GM08714 (cell line): ENCODE results near the gene MTIF3.
A peak's percentile ranks its signal among the peaks of the same experiment; 100 is the strongest.

Experiments
- H3K4me3 ChIP-seq: fragments of 200-500 bp; sonication (Bioruptor generic); 2 replicates; pipeline ENCODE4 v1.5.1; 2014; ENCODE audit warnings: mild to moderate bottlenecking, low read length, inconsistent platforms
- ZNF274 ChIP-seq: IDR thresholded peaks from 2 replicates; pipeline ENCODE4 v1.6.1; 2012; ENCODE audit warnings: mild to moderate bottlenecking, low read depth, low read length

The MTIF3 gene, protein sequence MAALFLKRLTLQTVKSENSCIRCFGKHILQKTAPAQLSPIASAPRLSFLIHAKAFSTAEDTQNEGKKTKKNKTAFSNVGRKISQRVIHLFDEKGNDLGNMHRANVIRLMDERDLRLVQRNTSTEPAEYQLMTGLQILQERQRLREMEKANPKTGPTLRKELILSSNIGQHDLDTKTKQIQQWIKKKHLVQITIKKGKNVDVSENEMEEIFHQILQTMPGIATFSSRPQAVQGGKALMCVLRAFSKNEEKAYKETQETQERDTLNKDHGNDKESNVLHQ

DNA sequence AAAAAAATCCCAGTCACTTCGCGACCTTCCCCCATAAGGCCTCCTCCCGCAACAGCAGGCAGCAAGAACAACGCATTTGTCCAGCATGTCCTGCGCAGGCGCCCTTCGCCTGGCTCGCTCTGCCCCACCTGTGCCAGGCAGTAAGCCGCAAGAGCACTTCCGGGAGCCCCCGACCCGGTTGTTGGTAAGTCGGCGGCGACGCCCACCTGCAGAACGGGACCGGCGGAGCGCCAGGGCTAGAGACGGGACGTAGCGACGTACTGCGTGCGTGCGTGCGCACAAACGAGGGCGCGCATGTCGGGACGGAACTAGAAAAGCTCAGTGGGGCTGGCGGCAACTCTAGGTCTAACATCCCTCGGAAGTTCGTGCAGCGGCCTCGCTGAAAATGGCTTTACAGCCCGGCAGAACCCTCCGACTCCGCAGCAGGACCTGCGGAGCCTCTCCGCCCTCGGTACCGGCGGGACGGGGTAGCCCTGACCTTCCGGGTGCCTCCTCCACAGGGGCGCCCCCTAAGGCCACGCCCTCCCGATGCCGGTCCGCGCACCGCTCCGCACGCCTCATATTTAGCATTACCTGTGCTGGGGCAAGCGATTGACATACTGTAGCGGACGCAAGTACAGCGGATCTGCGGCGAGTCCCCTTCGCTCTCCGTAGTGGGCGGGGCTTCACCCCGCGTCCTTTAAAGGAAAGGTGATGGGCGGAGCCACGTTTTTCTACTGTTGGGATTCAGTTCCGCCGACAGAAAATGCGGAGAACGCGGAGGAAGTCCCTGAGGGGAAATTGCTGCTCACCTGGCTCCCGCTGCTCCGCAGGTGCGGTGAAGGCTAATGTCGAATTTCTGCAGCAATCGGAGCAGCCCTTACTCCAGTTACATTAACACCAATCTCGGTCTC is at the start of gene MTIF3:
MTIF3 (minus strand) TSS at position 629 of the 893 bp plus-strand sequence. CDS start 10,116 bp downstream, outside the sequence.
- H3K4me3 ChIP-seq: peak within 1 kb of the TSS; percentile 75
- no peak for TF ChIP-seq ZNF274

DNA sequence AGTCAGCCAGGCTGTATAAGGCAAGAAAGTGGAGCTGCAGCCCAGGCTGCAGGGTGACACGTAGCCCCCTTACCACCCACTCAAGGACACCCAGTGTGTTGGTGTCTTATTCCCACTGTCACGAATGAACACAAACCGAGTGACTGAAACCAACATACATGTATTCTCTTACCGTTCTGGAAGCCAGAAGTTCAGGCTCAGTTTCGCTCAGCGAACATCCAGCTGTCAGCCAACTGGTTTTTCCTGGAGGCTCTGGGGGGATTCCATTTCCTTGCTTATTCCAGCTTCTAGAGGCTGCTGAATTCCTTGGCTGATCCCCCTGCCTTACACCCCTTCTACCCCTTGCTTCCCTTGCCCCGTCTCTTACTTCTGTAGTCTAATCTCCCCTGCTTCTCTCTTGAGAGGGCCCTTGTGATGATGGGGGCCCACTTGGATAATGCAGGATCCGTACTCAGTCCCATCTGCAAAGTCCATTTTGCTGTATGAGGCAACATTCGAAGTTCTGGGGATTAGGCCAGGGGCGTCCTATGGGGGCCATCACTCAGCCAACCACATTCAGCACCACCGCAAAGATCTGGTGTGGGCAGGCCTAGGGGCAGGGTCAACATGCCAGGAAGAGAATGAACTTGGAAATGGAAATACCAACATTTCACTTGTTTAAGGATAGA is 47.3 kb upstream of the MTIF3 start:
- H3K4me3 ChIP-seq: no peak overlapping the region
- no peak for TF ChIP-seq ZNF274

DNA sequence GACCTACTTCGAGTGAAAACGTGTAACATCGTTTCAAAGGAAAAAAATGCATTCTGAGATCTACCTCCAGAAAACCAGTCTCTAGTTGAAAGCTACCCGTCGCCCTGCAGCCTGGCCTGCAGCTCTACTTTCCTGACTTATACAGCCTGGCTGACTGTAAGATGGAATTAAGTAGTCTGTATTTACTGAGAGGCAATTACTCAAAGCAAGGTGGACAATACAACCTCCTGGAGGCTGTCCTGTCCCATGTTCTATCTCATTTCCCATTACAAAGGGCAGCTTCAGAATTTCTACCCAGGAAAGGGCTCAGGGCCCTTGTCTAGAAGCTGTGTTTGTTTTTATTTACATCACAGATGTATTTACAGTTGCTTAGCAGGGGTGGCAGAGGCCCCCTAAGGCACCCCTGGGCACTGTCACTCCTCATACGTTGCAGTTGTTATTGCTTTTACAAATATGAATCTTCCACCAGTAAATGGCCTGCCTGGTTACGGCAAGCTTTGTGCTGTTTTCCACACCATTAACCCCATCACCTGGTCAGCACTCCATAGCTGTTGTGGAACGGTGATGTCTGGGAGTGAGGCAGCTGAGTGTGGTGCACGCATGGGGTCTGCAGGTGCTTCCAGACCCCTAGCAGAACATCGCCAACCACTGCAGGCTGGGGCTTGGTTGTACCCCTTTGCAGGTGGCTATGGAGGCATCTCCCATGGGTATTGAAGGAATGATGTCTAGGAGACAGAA is 46.3 kb upstream of the MTIF3 start:
- TF ChIP-seq ZNF274: no peak
- no peak overlapping the region for H3K4me3 ChIP-seq

DNA sequence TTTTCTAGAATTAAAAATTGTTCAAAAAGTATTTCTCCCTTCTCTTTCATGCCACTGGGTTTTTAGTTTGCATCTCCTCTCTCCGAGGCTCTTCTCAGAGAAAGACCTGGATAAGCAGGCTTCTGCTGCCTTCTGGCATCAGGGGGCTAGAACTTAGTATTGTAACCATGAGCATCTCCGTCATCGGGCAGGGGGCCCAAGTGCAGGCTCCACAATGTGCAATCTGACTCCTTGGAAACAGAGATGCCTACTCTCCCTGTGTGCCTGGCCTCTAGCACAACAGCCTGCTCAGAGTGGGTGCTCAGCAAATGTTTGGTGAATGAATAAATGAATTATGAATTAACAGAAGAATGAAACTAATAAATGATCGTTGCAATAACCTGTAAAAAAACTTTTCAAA is 45.6 kb upstream of the MTIF3 start:
- TF ChIP-seq ZNF274: no peak
- no peak overlapping the region for H3K4me3 ChIP-seq

DNA sequence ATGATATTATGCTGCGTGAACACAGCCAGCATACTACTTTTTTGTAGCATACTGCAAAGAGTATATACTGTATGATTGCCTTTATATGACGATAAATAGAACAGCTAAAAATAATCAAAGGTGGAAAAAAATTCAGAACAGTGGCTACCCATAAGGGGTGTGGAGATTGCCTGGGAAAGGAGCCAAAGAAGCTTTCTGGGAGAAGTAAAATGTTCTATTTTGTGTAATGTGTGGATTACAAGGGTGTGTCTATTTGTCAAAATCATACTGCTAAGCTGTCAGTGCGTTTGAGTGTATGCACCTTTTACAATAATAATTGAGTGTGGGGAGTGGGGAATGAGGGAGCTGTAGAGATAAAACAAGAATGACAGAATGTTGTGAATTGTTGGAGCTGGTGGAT is 45.2 kb upstream of the MTIF3 start:
- H3K4me3 ChIP-seq: no peak overlapping the region
- no peak for TF ChIP-seq ZNF274

DNA sequence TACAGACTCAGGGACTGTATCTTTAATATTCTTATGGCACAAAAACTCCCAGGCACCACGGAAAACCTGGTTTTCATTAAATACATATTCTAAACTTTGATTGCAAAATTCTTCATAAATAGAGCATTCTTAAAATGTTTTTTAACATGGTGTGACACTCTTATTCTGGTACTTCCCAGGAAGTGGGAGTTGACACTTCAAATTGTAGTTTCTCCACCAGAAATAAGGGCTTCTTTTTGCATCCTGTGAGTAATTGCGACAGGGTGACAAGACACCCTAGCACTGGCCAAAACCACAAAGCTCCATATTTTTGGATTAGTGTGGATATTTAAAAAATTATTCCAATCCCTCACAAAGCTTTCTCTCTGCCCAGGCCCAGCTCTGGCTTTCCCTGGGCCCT is 43.6 kb upstream of the MTIF3 start:
- H3K4me3 ChIP-seq: no peak overlapping the region
- TF ChIP-seq ZNF274: no peak

DNA sequence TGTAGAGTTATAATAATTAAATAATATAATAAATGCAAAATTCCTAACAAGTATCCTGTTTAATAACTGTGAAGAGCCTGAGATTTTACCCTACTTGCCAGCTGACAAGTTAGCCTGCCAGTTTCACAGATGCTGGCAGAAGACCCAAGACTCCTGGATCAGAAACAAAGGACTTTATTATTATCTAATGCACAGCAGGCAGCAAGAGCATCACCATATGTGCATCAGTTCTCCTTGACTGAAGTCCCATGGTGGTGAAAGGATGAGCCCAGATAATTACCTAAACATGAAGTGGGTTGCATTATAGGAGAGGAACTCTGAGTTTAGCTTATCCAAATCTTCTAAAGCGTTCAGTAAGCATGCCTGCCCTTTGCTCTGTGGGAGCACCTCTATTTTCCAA is 39.1 kb upstream of the MTIF3 start:
- H3K4me3 ChIP-seq: no peak overlapping the region
- no peak for TF ChIP-seq ZNF274

DNA sequence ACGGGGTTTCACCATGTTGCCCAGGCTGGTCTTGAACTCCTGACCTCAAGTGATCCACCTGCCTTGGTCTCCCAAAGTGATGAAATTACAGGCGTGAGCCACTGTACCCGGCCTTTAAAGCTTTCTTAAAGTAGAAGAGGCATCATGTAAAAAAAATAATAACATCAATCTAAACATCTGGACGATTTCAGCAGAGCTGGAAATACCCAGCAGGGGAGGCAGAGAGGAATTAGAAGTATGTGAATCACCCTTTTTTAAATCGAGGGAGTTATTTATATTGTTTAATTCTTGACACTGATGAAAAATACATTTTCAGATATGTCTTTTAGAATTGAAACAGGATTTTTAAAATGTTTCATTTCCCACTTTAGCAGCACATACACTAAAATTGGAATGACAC is 37.4 kb upstream of the MTIF3 start:
- H3K4me3 ChIP-seq: no peak overlapping the region
- no peak for TF ChIP-seq ZNF274

DNA sequence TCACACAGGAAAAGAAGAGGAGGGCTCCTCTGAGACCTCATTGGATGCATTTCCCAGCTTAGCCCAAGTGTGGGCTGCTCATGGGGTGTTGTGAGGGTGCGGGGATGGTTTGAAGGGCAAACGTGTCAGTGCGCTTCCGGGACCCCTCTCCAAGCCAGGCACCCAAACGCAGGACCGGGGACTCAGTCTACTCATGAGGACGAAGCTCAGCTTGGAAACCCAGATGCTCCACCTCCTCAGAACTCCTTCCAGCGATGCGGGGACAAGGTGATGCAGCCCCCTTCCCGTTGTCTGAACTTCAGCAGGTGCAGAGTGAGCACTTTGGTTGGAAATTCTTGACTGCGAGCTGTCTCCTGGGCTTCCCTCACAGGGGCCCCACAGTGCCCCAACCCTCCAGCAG is 33.1 kb upstream of the MTIF3 start:
- TF ChIP-seq ZNF274: no peak
- no peak overlapping the region; the same call in 1 of the 2 replicates for H3K4me3 ChIP-seq

DNA sequence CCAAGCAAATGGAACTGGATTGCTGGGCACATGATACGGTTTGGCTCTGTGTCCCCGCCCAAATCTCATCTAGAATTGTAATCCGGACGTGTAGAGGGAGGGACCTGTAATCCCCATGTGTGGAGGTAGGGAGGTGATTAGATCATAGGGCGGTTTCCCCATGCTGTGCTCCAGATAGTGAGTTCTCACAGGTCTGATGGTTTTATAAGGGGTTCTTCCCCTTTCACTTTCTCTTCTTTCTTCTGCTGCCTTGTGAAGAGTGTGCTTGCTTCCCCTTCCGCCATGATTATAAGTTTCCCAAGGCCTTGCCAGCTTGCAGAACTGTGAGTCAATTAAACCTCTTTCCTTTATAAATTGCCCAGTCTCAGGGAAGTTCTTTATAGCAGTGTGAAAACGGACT is 32.6 kb upstream of the MTIF3 start:
- H3K4me3 ChIP-seq: peak overlapping the region; percentile 31; the same call in 1 of the 2 replicates
- TF ChIP-seq ZNF274: no peak

DNA sequence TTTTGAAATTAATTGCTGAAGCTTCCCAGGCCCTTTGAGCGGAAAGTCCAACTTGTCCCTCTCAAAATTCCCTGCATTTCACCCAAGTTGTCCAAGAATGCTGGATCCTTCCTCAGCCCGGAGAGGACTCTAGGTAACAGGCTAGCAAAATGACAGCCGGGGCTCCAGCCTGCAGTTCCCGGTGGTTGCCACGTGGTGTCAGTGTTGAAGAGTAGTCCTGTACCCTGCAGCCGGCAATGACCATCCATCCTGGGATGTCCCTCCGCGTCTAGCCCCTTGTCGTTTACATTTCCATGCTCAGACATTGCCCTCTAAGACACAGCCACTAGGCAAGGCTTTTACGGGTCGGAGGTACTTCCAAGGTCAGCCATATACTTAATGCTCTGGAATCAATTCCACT is 31.4 kb upstream of the MTIF3 start:
- H3K4me3 ChIP-seq: no peak overlapping the region
- TF ChIP-seq ZNF274: no peak

DNA sequence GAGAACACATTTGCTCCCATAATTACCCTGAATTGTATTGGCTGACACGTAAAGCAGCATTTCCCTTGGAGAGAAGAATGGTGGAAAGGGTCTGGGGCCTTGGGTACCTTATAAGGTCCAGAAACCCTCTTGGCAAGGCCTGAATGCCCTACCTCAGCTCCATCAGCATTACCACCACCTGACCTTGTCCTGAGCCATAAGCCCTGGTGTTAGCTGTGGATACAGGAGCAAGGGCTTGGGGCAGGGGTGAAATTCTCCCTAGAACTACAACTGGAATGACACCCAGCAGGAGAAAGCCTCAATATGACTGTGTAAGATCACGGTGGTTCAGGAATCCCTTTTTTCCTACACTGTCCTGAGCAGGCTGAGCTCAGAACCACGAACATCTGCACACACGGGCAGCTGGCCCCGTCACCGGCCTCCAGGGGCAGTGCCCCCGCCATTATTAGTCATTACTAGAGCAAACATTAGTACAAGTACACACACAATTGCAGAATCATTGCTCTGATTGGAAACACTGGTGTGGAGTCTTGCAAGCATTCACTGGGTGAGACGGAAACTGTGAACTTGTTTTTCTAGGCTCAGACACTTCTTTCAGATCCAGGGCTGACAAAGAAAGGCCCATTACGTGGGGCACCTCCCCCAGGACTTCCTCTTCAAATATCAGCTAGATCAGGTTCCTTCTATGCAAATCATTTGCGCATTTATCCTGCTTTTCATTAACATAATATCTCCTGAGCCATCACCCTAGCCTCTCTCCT is 26.8 kb upstream of the MTIF3 start:
- no peak for TF ChIP-seq ZNF274
- no peak overlapping the region for H3K4me3 ChIP-seq

DNA sequence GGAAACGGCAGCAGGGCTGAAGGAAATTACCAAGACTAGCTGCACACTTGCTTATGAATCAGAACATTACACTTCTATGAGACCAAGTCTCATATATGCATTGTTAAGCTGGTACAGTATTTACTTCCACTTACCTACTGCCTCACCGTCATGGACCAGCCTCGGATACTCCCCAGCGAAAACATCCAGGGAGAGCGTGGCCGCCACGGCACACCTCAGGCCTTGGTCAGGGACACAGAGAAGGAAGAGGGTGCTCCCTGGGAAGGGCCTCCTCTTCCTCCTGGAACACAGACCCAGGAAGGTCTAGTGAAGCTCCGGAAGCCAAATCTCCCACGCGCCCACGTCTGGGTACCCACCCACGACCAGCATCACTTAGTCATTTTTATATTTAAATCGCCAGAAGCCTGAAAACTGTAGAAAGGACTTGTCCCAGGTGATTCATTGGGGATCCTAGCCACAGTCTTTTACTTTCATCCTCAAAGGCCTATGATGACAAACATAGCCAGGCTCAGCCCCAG is 24.4 kb upstream of the MTIF3 start:
- no peak for TF ChIP-seq ZNF274

DNA sequence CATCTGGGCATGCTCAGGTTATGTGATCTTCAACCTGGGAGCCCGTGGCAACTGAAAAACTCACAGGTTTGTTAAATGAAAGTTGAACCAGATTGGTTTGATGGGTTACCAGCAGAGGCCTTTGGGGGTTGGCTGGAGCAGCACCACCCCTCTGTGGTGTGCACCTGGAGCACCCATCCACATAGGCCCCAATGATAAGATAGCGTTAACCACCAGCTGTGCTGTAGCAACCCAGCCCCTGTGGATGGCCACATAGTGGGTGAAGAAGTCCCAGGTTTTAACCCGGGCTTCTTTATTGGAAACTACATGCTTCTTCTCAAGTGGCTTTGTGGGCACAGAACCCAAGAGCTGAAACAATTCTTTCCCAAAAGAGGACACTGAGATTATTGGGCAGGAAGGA is 22.6 kb upstream of the MTIF3 start:
- no peak for TF ChIP-seq ZNF274
- no peak overlapping the region for H3K4me3 ChIP-seq

More for the DNA sequence above, 24.4 kb upstream of the MTIF3 start:
- H3K4me3 ChIP-seq: no peak overlapping the region
